Forelimb muscle (tissue), 1 donor: ENCODE measurements around the gene ZNF644. TPM values are rescaled to one million over a fixed set of nuclear protein-coding genes. Genes with fewer than 3 reads are reported as not detected.

ENCODE experiments used
- DNase-seq: peaks from one replicate; pipeline ENCODE4 v3.0.0-alpha.2; 2013; ENCODE audit warnings: low read depth
- polyA plus RNA-seq: library from polyadenylated mRNA; unstranded; fragments of 120-200 nt; gene quantifications from one replicate; pipeline ENCODE4 v1.2.1, GENCODE V29; 2013; ENCODE audit not compliant: insufficient read length

The ZNF644 gene
- polyA plus RNA-seq, 1 donor, result 40.4 TPM

DNA sequence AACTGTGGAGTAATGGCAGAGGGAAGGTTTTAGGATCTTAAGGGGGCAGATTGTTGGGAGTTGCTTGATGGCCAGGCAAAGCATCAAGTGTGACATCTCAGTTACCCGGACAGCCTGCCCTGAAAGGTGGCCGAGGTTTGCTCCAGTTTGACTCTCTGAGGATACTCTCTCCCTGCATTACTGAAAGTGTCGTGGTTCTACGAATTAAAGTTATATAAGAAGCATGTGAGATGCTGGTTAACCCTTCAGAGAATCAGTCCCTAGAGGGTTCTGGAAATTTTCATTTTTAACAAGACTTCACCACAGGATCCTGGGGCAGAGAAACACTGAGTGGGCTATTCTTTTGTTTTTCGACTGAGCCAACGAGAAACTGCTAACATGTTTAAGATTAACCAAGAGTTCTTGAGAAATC, 689 bp upstream of the ZNF644 start:
- no peak for DNase-seq

DNA sequence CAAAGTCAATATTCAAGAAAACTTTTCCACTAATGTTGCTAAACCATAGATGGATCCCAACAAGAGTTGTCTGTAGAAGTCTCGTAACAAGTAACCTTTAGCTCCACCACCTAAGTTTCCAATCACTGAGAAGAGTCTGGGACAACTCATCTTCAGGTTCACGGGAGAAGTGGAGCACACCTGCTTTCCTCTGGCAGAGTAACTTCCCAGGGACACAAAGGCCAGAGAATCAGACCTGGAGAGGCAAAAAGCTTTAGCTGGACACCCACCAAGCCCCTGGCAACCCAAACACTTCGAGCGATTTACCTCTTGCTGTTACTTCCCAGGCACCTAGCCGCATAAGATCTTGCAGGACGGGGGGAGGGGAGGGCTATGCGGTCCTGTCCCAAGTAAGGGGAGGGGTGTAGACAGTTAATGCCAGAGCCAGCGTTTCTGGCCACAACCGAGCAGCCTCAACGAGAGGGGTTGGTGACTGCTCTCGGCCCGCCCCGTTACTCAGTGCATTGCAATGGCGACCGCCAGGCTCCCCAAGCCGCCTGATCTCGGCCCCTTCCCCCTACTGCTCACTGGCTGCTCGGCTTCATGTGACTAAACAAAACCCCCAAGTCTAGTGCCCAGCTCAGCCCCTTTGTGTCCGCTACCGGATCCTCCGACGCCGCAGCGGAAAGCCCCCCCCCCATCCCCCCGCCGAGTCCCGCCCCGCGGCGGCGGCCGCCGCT, 709 bp downstream of the ZNF644 start:
- DNase-seq, result peak; percentile 48

DNA sequence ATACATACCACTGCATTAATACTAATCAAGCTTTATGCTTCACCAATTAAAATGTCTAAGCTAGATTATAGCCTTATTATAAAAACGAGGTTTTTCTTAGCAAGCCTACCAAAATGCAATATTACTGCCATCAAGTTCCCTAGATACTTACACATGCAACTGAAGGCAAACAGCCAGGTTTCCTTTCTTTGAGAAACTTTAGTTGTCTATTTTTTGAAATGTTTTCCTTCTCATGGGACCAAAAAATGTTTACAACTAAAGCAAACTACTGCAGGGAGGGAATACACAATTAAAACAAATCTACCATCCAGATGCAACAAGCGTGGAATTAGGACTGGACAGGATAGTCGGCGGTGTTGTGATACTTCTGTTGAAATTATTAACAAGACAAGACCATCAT, 1.3 kb downstream of the ZNF644 start:
- DNase-seq, result no peak

DNA sequence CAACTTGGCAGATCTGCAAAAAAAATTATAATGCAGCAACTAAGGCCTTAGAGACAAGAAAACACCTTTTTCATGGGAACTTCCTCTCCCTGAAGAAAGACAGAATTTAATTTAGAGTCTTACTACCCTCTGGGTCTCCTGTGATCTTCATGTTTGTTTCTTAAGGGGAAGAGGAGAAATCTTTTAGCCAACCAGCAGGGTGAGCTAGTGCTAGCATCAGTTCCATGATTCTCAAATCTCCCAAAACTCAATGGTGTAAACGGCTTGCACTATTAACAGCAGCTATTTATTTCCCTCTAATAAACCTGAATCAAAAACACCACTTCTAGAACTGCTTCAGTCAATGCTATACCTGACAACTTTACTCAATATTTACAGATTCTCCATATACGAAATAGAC, 3.8 kb downstream of the ZNF644 start:
- DNase-seq, result no peak

DNA sequence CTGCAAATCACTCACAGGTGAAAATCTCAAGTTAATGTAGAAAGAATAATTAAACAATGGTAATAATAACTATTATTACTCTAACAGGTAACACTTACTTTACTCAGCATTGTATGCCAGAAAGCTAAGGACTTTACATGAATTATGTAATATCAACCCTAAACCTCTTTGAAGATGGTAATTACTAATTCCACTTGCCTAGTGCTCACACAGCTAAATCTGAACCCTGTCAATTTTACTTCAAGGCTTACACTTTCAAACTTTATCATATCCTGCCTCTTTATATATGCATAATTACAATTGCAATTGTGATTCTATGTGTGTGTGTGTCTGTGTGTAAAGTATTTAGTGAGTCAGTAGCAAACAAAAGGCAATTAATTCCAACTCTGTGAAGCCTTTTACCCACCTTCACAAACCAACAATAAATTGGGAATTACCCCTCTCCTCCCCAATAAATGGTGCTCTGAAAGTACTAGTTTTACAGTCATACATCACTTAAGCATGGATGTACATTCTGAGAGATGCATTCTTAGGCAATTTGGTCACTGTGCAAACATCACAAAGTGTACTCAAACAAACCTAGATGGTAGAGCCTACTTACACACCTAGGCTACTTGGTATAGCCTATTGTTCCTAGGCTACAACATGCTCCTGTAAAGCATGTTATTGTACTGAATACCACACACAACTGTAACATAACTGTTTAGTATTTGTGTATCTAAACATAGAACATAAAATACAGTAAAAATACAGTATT, 5.9 kb downstream of the ZNF644 start:
- DNase-seq, result no peak

DNA sequence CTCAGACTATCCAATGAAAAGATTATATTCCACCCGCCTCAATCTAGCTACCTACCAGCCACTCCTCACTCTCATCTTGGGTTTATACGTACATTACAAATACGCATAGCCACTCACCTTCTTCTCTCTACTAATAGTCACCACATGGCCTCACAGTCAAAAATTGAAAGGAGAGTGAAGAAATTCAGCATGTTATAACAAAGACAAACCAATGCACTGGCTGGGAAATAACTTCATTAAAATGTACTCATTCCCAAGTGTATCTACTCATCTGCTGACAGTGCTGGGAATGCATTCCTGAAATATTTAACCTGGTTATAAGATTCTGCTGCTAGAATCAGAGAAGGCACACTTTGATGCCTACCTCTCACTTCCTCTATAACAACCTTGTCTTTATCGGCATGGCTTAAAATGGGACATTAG, 6.5 kb downstream of the ZNF644 start:
- DNase-seq, result no peak

DNA sequence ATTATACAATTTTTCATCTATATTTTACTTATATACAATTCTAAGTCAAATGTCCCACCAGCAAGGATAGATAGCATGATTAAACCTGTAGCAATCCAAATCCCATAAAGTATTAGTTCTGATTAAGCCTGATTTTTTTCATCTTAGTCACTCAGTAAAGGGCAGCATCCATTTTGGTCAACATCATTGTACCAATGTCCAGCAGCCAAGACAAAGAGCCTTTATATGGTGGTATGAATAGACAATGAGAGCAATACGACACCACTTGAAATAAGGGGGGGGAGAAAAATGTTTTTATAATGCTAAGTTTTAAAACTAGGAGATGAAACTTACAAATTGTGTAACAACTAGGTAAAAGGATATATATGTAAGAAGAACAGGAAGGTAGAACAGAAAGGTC, 7.4 kb downstream of the ZNF644 start:
- no peak for DNase-seq

DNA sequence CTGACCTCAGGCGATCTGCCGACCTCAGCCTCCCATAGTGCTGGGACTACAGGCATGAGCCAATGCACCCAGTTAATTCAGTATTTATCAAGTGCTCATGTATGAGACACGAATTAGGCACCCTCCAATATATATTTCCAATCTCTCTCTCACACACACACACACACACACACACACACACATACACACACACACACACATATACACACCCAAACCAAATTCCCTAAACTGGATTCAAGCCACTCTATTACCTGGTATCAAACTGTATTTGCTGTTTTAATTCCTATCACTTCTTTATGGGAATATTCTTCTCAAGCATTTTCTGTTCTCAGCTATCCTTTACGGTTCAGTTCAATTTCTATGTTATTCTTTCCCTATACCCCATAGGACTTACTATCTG, 8.5 kb downstream of the ZNF644 start:
- no peak for DNase-seq

DNA sequence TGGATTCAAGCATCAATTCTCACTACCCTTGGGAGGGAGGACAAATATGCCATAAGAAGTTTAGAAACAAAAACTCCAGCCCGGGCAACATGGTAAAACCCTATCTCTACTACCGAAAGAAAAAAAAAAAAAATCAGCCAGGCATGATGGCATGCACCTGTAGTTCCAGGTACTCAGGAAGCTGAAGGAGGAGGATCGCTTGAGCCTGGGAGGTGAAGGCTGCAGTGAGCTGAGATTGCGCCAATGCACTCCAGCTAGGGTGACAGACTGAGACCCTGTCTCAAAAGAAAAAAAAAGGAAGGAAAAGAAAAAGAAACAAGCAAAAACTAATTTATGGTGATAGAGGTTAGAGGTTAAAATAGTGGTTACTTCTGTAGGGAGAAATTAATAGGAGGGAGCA, 9.6 kb downstream of the ZNF644 start:
- no peak for DNase-seq

DNA sequence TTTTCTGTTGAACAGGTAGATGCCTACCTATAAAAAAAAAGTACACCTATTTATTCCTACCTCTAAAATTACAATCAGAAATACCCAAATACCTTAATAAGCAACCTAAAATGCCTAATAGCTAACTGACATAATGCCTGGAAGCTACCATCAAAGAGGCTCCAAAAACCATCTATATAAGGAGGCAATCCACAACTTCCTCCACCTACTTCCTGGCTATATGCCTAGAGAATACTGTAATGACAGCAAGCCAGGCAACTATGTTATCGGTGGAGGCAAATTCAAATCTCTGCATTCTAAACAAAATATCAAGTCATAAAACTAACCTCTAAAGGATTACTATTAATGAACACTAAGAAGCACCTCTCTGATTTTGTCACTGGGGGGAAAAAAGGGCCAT, 10.1 kb downstream of the ZNF644 start:
- no peak for DNase-seq

DNA sequence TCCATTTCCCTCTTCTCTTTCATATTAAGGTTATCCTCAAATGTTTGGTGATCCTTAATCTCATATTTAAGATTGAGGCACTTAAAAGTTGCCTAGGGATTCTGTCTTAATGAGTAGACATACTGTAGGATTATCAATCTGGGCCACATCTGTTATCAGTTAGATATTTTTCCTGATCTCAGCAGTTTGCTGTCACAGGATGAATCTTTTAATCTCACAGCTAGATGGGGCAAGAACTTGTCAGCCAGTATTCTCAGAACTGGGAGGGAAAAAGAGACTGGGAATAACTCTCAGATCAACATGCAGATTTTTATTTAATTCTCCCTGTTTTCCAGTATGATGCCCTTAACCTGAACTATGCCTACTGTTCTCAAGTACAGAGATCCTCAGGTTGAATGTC, 14.0 kb downstream of the ZNF644 start:
- DNase-seq, result no peak

DNA sequence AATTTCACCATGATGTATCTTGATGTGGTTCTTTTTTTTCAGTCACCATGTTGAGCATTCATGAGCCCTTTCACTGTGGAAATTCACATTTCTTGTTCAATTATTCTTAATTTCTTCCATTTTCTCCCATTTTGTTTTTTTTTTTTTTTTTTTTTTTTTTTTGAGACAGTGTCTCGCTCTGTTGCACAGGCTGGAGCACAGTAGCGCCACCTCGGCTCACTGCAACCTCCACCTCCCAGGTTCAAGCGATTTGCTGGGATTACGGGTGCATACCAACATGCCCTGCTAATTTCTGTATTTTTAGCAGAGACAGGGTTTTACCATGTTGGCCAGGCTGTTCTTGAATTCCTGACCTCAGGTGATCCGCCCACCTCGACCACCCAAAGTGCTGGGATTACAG, 14.7 kb downstream of the ZNF644 start:
- no peak for DNase-seq

DNA sequence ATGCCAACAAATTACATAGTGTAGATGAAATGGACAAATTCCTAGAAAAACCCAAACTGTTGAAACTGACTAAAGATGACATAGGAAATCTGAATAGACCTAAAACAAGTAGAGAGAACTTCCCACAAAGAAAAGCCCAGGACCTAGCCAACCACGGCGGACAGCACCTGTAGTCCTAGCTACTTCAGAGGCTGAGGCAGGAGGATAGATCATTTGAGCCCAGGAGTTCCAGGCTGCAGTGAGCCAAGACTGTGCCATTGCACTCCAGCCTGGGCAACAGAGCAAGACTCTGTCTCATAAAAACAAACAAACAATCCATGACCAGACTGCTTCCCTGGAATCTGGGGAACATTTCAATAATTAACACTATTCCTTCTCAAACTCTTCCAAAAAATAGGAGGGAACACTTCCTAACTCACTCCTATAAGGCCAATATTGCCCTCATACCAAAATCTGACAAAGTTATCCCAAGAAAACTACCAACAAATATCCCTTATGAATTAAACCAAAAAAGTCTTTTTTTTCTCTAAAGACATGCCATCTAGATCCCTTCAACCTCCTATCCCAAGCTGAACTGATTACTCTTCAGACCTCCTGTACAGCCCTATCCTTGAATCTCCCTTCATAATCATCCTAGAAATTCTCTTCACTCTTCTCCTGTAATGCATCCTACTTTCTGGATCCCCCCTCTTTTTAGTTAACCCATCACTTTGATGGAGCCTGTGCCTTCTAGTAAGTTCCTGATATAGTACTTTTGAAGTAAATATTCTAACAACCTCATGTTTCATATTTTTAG, 15.5 kb downstream of the ZNF644 start:
- no peak for DNase-seq

DNA sequence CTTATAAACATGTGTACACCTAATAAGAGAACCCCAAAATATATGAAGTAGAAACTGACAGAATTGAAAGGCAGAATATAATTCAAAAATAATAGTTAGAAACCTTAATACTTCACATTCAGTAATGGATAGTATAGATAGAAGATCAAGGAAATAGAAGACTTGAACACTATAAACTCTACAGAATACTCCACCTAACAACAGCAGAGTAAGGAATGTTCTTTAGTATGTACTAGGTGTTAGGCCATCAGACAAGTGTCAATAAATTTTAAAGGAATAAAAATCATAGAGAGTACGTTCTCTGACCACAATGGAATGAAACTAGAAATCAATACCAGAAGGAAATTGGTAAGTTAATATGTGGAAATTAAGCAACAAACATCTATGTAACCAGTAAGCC, 16.6 kb downstream of the ZNF644 start:
- DNase-seq, result no peak

DNA sequence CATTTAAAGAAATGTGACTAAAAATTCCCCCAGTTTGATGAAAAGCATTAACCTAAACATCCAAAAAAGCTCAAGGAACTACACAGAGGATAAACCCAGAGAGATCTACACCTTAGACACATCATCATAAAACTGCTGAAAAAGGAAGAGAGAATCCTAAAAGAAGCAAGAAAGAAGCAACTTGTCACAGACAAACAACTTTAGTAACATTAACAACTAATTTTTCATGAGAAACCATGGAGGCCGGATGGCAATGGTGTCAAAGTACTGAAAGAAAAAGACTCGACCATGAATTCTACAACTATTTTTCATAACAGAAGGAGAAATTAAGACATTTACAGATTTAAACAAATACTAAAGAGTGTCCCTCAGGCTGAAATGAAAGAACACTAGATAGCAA, 17.7 kb downstream of the ZNF644 start:
- no peak for DNase-seq

DNA sequence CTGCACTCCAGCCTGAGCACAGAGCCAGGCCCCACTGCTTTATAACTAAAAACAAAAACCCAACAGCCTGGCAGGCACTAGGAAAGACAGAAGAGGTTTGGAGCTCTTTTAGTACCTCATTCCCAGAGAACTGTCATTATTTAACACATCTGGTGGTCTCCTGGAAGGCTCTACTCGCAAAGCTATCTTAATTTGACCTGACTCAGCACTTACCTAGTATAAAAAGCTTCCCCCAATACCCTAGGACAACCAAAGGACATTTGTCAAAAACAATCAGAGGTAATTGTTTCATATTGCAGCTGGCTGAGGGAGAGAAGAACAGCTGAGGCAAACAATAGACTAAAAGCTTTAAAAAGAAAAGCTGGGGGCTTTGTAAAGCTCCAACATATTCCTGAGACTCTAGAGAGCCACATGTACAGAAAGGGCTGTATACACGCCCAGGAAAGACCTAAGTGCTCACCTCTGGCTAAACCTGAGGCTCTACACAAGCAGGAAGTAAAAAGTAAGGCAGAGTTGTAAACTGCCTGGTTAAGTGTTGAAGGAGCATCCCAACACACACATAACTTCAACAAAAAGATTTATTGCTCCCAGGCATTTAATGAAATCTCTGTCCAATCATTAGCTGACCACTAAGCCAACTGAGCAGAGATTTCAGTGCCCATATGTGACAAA, 25.0 kb downstream of the ZNF644 start:
- DNase-seq, result no peak

DNA sequence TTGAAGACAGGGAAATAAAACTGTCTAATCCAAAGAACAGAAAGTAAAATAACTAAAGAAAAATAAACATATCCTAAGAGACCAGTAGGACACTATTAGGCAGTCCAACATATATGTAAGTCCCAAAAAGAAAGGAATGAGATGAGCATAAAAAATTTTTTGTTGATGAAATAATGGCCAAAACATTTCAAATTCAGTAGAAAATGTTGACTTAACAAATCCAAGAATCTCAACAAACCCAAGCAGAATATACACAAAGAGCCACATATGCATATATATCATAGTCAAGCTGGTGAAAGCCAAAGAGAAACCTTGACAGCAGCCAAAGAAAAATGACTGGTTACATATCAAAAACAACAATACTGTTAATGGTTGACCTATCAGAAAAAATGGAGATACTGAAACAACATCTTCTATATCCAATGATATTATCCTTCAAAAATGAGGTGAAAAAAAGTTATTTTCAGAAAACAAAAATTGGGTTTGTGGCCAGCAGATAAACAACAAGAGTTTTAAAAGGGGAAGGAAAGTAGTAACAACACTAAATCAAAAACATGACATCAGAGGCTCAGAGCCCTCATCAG, 26.4 kb downstream of the ZNF644 start:
- no peak for DNase-seq

DNA sequence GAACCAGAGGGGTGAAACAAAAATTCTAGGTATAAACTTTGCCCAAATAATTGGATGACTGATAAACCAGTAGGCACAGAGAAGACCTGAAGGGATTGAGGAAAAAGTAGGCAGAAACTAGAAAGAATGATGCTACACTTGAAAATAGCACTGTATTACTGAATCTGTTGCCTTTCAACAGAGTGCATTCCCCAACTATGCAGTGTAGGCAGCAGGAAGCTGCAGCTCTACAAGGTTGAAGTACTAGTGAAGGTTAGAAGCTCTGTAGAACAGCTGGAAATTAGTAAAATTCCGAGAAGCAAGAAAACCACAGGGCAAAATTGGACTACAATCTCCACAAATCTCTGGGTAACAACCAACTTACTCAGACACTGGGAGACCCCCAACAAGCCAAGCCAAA, 27.4 kb downstream of the ZNF644 start:
- no peak for DNase-seq

DNA sequence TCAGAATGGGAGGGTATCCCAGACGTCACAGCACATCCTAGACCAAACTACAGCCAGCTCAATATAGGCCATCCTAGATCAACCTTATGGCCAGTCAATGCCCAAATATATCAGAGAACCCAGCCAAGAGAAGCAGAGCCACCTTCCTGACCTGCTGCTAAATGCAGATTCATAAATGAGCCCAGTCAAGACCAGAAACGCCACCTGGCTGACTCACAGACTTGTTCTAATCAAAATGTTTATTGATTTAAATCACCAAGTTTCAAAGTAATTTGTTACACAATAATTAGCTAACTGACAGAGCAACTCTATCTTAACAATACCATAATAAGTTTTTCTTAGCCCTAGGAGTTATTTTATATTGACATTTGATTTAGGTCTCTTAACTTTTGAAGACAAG, 28.6 kb downstream of the ZNF644 start:
- DNase-seq, result no peak

DNA sequence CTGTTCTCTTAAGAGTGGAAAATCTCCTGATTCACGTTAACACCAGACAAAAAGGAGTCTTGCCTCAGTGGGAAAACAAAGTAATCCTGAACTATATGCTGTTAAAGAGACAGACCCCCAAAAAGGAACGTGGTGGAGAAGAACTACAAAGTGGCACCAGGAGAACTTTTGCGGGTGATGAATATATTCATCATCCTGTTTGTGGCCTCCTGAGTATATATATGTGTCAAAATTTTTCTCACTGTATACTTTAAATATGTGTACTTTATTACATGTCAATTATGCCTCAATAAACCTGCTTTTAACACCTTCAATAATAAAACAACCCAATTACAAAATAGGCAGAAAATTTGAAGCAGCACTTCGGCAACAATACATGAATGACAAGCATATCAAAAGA, 31.1 kb downstream of the ZNF644 start:
- DNase-seq, result no peak

DNA sequence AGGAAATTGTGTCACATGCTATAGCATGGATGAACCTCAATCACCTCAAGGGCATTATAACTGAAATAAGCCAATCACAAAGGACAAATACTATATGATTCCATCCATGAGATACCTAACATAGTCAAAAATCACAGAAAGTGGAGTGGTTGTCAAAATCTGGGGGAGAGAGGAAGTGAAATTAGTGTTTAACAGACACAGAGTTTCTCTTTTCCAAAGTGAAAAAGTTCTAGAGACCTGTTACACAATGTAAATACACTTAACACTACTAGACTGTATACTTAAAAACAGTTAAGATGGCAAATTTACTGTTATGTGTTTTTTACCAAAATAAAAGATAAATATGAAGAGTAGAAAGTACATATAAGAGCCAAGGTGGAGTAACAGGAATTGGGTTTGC, 31.8 kb downstream of the ZNF644 start:
- no peak for DNase-seq

DNA sequence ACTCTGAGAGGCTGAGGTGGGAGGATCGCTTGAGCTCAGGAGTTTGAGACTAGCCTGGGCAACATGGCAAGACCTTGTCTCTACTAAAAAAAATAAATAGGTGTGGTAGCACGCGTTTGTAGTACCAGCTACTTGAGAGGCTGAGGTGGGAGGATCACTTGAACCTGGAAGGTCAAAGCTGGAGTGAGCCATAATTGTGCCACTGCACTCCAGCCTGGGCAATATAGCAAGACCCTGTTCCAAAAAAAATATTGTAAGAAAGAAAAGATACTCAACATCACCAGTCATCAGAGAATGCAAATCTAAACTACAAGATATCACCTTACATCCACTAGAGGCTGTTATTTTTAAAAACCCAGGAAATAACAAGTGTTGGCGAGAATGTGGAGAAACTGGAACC, 32.5 kb downstream of the ZNF644 start:
- no peak for DNase-seq
